ENCODE data around the gene ACTL6A.

- TF ChIP-seq EP300 (IDR thresholded peaks at IDR 0.05; ENCODE audit: borderline replicate concordance): no peak
- TF ChIP-seq REST (IDR thresholded peaks at IDR 0.05; ENCODE audit: low read depth): no peak
- TF ChIP-seq RAD21 (IDR thresholded peaks at IDR 0.05; ENCODE audit: low read depth): no peak
- TF ChIP-seq MAX (IDR thresholded peaks at IDR 0.05): no peak
- TF ChIP-seq CREB1 (IDR thresholded peaks at IDR 0.05; ENCODE audit: low read depth): no peak
- TF ChIP-seq NFIC (IDR thresholded peaks at IDR 0.05): no peak
- TF ChIP-seq USF1 (IDR thresholded peaks at IDR 0.05): no peak
- TF ChIP-seq ZBTB7A (IDR thresholded peaks at IDR 0.05; ENCODE audit: low read depth): no peak
- no peak for TF ChIP-seq EGR1 (IDR thresholded peaks at IDR 0.05)
- TF ChIP-seq YY1 (IDR thresholded peaks at IDR 0.05; ENCODE audit: low read depth): no peak
These were observed 34.0 kb upstream of the ACTL6A start for GRCh38 chr3:179528772-179529171.

All from Ishikawa (cell line).